Neutrophil (primary cell): Measurements from ENCODE around the gene C12orf60.

ENCODE experiments used
- H3K27ac ChIP-seq: fragments of 200-600 bp; sonication (generic); 2 replicates; pipeline ENCODE4 v1.5.1; 2016; ENCODE audit warnings: mild to moderate bottlenecking, moderate library complexity
- H3K27me3 ChIP-seq: fragments of 200-600 bp; sonication (generic); 2 replicates; pipeline ENCODE4 v1.6.0; 2016; ENCODE audit warnings: mild to moderate bottlenecking
- H3K36me3 ChIP-seq: fragments of 200-600 bp; sonication (generic); 2 replicates; pipeline ENCODE4 v1.5.1; 2017
- H3K4me1 ChIP-seq, 2 experiments: fragments of 200-600 bp in 1 of 2; sonication (generic) in 1 of 2; 1 replicate in 1 of 2; 2 replicates in 1 of 2; pipeline versions ENCODE4 v1.5.1 to v1.6.1; 2013 to 2016; ENCODE audit warnings: low read depth in 1 of 2, low read length in 1 of 2, mild to moderate bottlenecking in 1 of 2, moderate library complexity in 1 of 2; ENCODE audit not compliant: control insufficient read depth in 1 of 2, insufficient read depth in 1 of 2
- H3K4me3 ChIP-seq, 2 experiments: fragments of 200-600 bp in 1 of 2; sonication (generic) in 1 of 2; 1 replicate in 1 of 2; 2 replicates in 1 of 2; pipeline ENCODE4 v1.5.1; 2013 to 2016; ENCODE audit warnings: low read depth in 1 of 2, low read length in 1 of 2, mild to moderate bottlenecking in 1 of 2, moderate library complexity in 1 of 2
- H3K9me3 ChIP-seq: fragments of 200-600 bp; sonication (generic); 2 replicates; pipeline ENCODE4 v1.5.1; 2016
- CTCF ChIP-seq: fragments of 200-600 bp; sonication (generic); IDR thresholded peaks from 2 replicates; pipeline ENCODE4 v1.5.1; 2016; ENCODE audit warnings: antibody characterized with exemption

Gene C12orf60

GRCh38 chr12:14843425-14843887 is 40.0 kb downstream of the C12orf60 start, which contains the start of gene ART4:
TSS of gene ART4 (minus strand) at chr12:14843526. CDS start at chr12:14843113, 413 bp downstream.
- Histone ChIP-seq H3K36me3 (no peaks in the 10 kb centered on the region), H3K4me1 (no peaks in the 10 kb centered on the region), H3K4me3 (no peak within 1 kb of the TSS), H3K27me3 (peaks cover 15% of the 10 kb centered on the region), H3K9me3 (no peaks in the 10 kb centered on the region), H3K27ac (no peak within 1 kb of the TSS)
- no peak for TF ChIP-seq CTCF

GRCh38 chr12:14844401-14844800 is 40.9 kb downstream of the C12orf60 start:
- Histone ChIP-seq H3K36me3 (no peaks in the 10 kb centered on the region), H3K9me3 (no peaks in the 10 kb centered on the region), H3K27me3 (peaks cover 15% of the 10 kb centered on the region), H3K4me1 (no peaks in the 10 kb centered on the region), H3K4me3 (no peak overlapping the region), H3K27ac (no peak overlapping the region)
- TF ChIP-seq CTCF: no peak

GRCh38 chr12:14845350-14845750 is 41.9 kb downstream of the C12orf60 start:
- no peaks in the 10 kb centered on the region for H3K4me1 ChIP-seq
- no peak overlapping the region for H3K4me3 ChIP-seq
- peaks cover 11% of the 10 kb centered on the region for H3K27me3 ChIP-seq
- H3K27ac ChIP-seq: no peak overlapping the region
- H3K36me3 ChIP-seq: no peaks in the 10 kb centered on the region
- TF ChIP-seq CTCF: peak; percentile 72
- H3K9me3 ChIP-seq: no peaks in the 10 kb centered on the region

GRCh38 chr12:14846042-14846587 is 42.6 kb downstream of the C12orf60 start:
- H3K4me1 ChIP-seq: no peaks in the 10 kb centered on the region
- H3K4me3 ChIP-seq: no peak overlapping the region
- no peak for TF ChIP-seq CTCF

GRCh38 chr12:14846876-14847580 is 43.6 kb downstream of the C12orf60 start:
- no peak for TF ChIP-seq CTCF

More at GRCh38 chr12:14846042-14846587, 42.6 kb downstream of the C12orf60 start:
- H3K9me3 ChIP-seq: no peaks in the 10 kb centered on the region
- H3K36me3 ChIP-seq: no peaks in the 10 kb centered on the region
- H3K27me3 ChIP-seq: peaks cover 6% of the 10 kb centered on the region
- no peak overlapping the region for H3K27ac ChIP-seq

More at GRCh38 chr12:14846876-14847580, 43.6 kb downstream of the C12orf60 start:
- H3K9me3 ChIP-seq: no peaks in the 10 kb centered on the region
- no peak overlapping the region for H3K27ac ChIP-seq
- no peaks in the 10 kb centered on the region for H3K36me3 ChIP-seq
- no peak overlapping the region for H3K4me3 ChIP-seq
- no peaks in the 10 kb centered on the region for H3K27me3 ChIP-seq
- H3K4me1 ChIP-seq: no peaks in the 10 kb centered on the region
